Smooth muscle cell (in vitro differentiated cells): ENCODE data around the gene S100A12. TPM values are rescaled to one million over a fixed set of nuclear protein-coding genes. Genes with fewer than 3 reads are reported as not detected.

Experiments
- DNase-seq: peaks from one replicate; lab custom pipeline; 2025; ENCODE audit not compliant: unreplicated experiment; lab: John Stamatoyannopoulos, UW
- H2AFZ ChIP-seq: fragments of 200-600 bp; sonication (generic); 2 replicates; pipeline ENCODE4 v1.6.0; 2016; ENCODE audit warnings: antibody characterized with exemption, low read depth, mild to moderate bottlenecking
- H3F3A ChIP-seq: fragments of 200-600 bp; sonication (generic); 2 replicates; pipeline ENCODE4 v1.6.0; 2017; ENCODE audit warnings: antibody characterized with exemption, low read depth
- H3K27ac ChIP-seq: fragments of 200-600 bp; sonication (generic); 2 replicates; pipeline ENCODE4 v1.5.1; 2016; ENCODE audit warnings: low read depth, mild to moderate bottlenecking
- H3K27me3 ChIP-seq: fragments of 200-600 bp; sonication (generic); 2 replicates; pipeline ENCODE4 v1.6.1; 2016; ENCODE audit warnings: low read depth, mild to moderate bottlenecking
- H3K36me3 ChIP-seq: fragments of 200-600 bp; sonication (generic); 2 replicates; pipeline ENCODE4 v1.5.1; 2016; ENCODE audit warnings: low read depth
- H3K4me1 ChIP-seq: fragments of 200-600 bp; sonication (generic); 2 replicates; pipeline ENCODE4 v1.5.1; 2016; ENCODE audit warnings: low read depth
- H3K4me2 ChIP-seq: fragments of 200-600 bp; sonication (generic); 2 replicates; pipeline ENCODE4 v1.6.0; 2016; ENCODE audit warnings: mild to moderate bottlenecking
- H3K4me3 ChIP-seq: fragments of 200-600 bp; sonication (generic); 2 replicates; pipeline ENCODE4 v1.5.1; 2016; ENCODE audit warnings: mild to moderate bottlenecking
- H3K79me2 ChIP-seq: fragments of 200-600 bp; sonication (generic); 2 replicates; pipeline ENCODE4 v1.6.0; 2016; ENCODE audit warnings: low read depth, mild to moderate bottlenecking
- H3K9ac ChIP-seq: fragments of 200-600 bp; sonication (generic); 2 replicates; pipeline ENCODE4 v1.6.0; 2016; ENCODE audit warnings: low read depth
- H3K9me3 ChIP-seq: fragments of 200-600 bp; sonication (generic); replicated peaks from 2 replicates; pipeline ENCODE4 v1.5.1; 2016; ENCODE audit warnings: low read depth
- H4K20me1 ChIP-seq: fragments of 200-600 bp; sonication (generic); 2 replicates; pipeline ENCODE4 v1.6.0; 2016; ENCODE audit warnings: low read depth
- WGBS: methylation state at CpG from one replicate; pipeline ENCODE4 v1.1.7; 2016; ENCODE audit warnings: low lambda C conversion rate; 5-methylcytosine and 5-hydroxymethylcytosine counted together
- polyA plus RNA-seq: library from polyadenylated mRNA; unstranded; fragments of >200 nt; fragmentation: Nextera tagmentation; extraction: Ambion mirVana; gene quantifications from 2 replicates; pipeline ENCODE4 v1.2.1, GENCODE V29; 2016
- total RNA-seq: library from RNA; depleted of rRNA; stranded (reverse); fragments of >200 nt; gene quantifications from 2 replicates; pipeline ENCODE4 v1.2.3, GENCODE V29; 2014
- TF ChIP-seq, protein P1 (sequence below): fragments of 200-600 bp; sonication (generic); IDR thresholded peaks from 2 replicates; pipeline ENCODE4 v1.5.1; 2017; ENCODE audit warnings: borderline replicate concordance, mild to moderate bottlenecking, antibody characterized with exemption; ENCODE audit not compliant: insufficient read depth, poor library complexity, severe bottlenecking

The S100A12 gene
- total and polyA plus RNA-seq, 2 experiments from 2014 or later = not detected

DNA sequence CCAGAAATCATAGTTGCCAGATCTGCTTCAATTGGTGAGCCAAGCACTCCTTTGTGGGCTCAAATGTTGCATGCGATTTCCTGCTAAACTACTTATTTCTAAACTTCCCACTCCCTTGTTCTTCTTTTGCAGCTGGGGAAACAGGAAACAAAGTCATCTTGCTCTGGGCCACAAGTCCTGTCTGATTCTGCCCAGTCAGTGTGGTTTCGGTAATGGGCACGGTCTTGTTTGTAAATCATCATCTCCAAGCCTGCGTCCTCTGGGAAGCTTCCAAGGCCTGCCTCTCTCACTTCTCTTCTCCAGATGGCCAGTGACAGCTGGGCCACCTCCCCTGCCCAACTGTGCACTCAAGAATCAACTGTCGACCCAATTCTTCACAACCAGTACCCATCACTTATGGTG is 11.1 kb upstream of the S100A12 start:
- Histone ChIP-seq H3K4me3 (no peak overlapping the region), H3K9me3 (no peaks in the 10 kb centered on the region), H3K4me1 (no peaks in the 10 kb centered on the region), H3K27ac (no peak overlapping the region), H3K9ac (no peak overlapping the region), H3K79me2 (no peaks in the 10 kb centered on the region), H3K27me3 (no peaks in the 10 kb centered on the region), H3K4me2 (no peak overlapping the region), H2AFZ (no peak overlapping the region), H3F3A (no peaks in the 10 kb centered on the region), H3K36me3 (no peaks in the 10 kb centered on the region), H4K20me1 (no peaks in the 10 kb centered on the region)
- TF ChIP-seq, protein P1, sequence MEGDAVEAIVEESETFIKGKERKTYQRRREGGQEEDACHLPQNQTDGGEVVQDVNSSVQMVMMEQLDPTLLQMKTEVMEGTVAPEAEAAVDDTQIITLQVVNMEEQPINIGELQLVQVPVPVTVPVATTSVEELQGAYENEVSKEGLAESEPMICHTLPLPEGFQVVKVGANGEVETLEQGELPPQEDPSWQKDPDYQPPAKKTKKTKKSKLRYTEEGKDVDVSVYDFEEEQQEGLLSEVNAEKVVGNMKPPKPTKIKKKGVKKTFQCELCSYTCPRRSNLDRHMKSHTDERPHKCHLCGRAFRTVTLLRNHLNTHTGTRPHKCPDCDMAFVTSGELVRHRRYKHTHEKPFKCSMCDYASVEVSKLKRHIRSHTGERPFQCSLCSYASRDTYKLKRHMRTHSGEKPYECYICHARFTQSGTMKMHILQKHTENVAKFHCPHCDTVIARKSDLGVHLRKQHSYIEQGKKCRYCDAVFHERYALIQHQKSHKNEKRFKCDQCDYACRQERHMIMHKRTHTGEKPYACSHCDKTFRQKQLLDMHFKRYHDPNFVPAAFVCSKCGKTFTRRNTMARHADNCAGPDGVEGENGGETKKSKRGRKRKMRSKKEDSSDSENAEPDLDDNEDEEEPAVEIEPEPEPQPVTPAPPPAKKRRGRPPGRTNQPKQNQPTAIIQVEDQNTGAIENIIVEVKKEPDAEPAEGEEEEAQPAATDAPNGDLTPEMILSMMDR = no peak
- DNase-seq = no peak
- 83% methylated on average over 5 of the region's 5 CpGs for WGBS

DNA sequence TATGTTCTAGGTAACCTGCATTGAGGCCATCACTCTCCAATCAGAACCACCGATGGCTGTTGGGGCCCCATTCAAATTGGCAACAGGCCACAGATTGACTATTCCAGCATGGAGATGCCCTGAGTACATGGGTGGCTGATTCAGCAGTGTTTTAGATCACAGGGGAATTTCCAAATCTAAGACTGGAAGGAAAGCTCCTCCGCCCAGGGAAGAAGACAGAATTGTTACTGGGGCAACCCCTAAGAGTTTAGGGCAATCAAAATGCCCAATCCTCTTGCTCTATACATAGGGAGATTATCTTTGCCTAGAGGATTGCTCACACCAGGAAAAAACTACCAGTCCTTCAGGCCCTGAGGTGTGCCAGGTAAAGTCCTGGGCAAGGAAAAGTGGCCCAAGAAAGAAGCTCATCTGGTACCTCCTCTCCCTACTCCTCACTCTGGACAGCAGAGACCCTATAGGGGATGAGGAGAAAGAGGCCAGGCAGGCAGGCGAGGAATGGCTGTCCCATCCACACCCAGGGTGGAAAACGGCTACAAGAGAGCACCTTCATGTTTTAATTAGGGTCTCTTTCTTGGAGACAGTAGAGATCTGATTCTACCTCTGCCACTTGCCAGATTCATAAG is 9.6 kb upstream of the S100A12 start:
- 77% methylated on average over 4 of the region's 4 CpGs for WGBS
- Histone ChIP-seq H3K9ac (no peak overlapping the region), H3K4me1 (no peaks in the 10 kb centered on the region), H4K20me1 (no peaks in the 10 kb centered on the region), H3K27me3 (no peaks in the 10 kb centered on the region), H3K4me3 (no peak overlapping the region), H3F3A (no peaks in the 10 kb centered on the region), H3K36me3 (no peaks in the 10 kb centered on the region), H3K27ac (no peak overlapping the region), H3K9me3 (no peaks in the 10 kb centered on the region), H3K79me2 (no peaks in the 10 kb centered on the region), H3K4me2 (no peak overlapping the region), H2AFZ (no peak overlapping the region)
- TF ChIP-seq, protein P1 = no peak
- no peak for DNase-seq

DNA sequence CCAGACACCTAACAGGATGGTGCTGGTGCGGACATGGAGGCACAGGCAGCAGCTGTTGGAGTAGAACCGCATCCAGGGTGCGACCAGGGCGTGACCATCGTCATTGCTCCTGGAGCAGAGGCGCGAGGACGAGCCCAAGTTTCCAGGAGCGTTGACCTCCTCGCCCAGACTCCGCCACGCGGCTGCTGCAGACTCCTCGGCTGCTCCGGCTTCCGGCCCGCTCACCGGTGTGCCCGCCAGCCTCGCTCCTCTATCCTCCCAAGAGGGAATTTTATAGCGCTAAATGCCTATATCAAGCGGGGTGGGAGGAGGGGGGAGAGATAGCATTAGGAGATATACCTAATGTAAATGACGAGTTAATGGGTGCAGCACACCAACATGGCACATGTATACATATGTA is 5.3 kb upstream of the S100A12 start:
- no peak overlapping the region for H3K4me2 ChIP-seq
- TF ChIP-seq, protein P1 = no peak
- 93% methylated on average over 23 of the region's 23 CpGs for WGBS

DNA sequence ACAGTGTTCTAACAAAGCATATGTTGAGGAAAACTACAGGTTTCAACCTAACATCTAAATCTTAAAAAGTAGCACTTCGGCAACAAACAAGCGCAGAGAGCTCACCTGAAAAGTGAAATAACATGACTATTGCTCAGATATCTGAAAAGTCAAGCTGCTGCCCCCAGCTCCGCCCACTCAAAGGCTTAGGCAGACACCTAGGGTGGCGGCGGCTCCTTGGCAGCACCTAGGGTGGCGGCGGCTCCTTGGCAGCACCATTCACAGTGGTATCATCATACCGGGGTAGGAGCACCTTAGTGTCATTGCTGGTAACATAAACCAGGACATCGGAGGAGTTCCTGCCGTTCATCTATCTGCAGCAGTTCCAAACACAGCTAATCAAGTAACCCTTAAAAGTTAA is 4.2 kb upstream of the S100A12 start:
- H2AFZ ChIP-seq = no peak overlapping the region
- H4K20me1 ChIP-seq = no peaks in the 10 kb centered on the region
- no peak overlapping the region for H3K4me3 ChIP-seq
- 91% methylated on average over 10 of the region's 10 CpGs for WGBS
- TF ChIP-seq, protein P1 = no peak
- H3K27ac ChIP-seq = no peak overlapping the region
- H3K9me3 ChIP-seq = no peaks in the 10 kb centered on the region
- no peaks in the 10 kb centered on the region for H3K4me1 ChIP-seq
- DNase-seq = no peak
- no peaks in the 10 kb centered on the region for H3K27me3 ChIP-seq
- H3F3A ChIP-seq = no peaks in the 10 kb centered on the region
- H3K9ac ChIP-seq = no peak overlapping the region
- no peaks in the 10 kb centered on the region for H3K36me3 ChIP-seq
- no peak overlapping the region for H3K4me2 ChIP-seq
- no peaks in the 10 kb centered on the region for H3K79me2 ChIP-seq

More for the DNA sequence above, 5.3 kb upstream of the S100A12 start:
- Histone ChIP-seq H3K4me1 (no peaks in the 10 kb centered on the region), H3K27me3 (no peaks in the 10 kb centered on the region), H3F3A (no peaks in the 10 kb centered on the region), H3K9ac (no peak overlapping the region), H3K4me3 (no peak overlapping the region), H4K20me1 (no peaks in the 10 kb centered on the region), H3K9me3 (no peaks in the 10 kb centered on the region), H3K36me3 (no peaks in the 10 kb centered on the region), H3K79me2 (no peaks in the 10 kb centered on the region), H3K27ac (no peak overlapping the region), H2AFZ (no peak overlapping the region)
- DNase-seq = no peak
